OCI-LY1 (cell line): ENCODE results near the gene HTRA3.

Experiments used
- EZH2 ChIP-seq: fragments of 200-600 bp; sonication (generic), shearing (Covaris generic); IDR thresholded peaks from 2 replicates; pipeline ENCODE4 v1.8.0; 2017; ENCODE audit warnings: borderline replicate concordance, mixed run types, mild to moderate bottlenecking, antibody characterized with exemption, low read length, moderate library complexity, mixed read lengths
- TF ChIP-seq, protein P1 (sequence below): fragments of 200-600 bp; sonication (generic), shearing (Covaris generic); IDR thresholded peaks from 2 replicates; pipeline ENCODE4 v1.5.1; 2017; ENCODE audit warnings: mild to moderate bottlenecking, antibody characterized with exemption, low read length, moderate library complexity, mixed read lengths

DNA sequence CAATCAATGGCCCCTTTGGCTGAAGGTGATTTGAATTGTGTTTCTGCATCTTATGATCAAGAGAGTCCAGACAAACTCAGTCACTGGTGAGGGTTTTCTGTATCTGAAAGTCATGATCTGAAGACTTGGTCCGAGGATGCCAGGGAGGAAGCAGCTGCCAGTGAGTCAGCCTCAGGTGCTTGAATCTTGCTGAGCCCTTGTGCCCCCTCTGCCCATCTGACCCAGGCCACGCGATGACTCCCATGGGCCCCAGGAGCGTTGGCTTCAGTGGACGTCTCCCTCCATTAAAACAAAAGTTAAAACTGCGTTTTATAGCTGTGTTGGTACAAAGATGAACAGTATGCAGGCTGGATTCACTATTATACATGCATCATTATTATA is 62.0 kb downstream of the HTRA3 start:
- TF ChIP-seq, protein P1, sequence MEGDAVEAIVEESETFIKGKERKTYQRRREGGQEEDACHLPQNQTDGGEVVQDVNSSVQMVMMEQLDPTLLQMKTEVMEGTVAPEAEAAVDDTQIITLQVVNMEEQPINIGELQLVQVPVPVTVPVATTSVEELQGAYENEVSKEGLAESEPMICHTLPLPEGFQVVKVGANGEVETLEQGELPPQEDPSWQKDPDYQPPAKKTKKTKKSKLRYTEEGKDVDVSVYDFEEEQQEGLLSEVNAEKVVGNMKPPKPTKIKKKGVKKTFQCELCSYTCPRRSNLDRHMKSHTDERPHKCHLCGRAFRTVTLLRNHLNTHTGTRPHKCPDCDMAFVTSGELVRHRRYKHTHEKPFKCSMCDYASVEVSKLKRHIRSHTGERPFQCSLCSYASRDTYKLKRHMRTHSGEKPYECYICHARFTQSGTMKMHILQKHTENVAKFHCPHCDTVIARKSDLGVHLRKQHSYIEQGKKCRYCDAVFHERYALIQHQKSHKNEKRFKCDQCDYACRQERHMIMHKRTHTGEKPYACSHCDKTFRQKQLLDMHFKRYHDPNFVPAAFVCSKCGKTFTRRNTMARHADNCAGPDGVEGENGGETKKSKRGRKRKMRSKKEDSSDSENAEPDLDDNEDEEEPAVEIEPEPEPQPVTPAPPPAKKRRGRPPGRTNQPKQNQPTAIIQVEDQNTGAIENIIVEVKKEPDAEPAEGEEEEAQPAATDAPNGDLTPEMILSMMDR = no peak
- TF ChIP-seq EZH2 = no peak
